Stimulated activated memory B cell treated with anti-CD40 and anti-IgM and Interleukin-4, amounts not matched to agents 10 μg/mL and 1 μg/mL and 100 μg/mL, for 72 hours (primary cell): Measurements from ENCODE around the gene GPT2.
"Not testable (repeated sequence)": the region's sequence is repeated elsewhere in the genome, so short reads cannot be mapped to it uniquely, and the experiment has no call there.

Experiments
- ATAC-seq: fragments of 150-1000 bp; cut with Tn5 transposase; 2 replicates; pipeline ENCODE4 v1.10.0; 2021
- H3K27ac Mint-ChIP-seq: one replicate; pipeline ENCODE4 v1.8.0; 2022; ENCODE audit warnings: mild to moderate bottlenecking, mixed read lengths
- H3K27me3 Mint-ChIP-seq: one replicate; pipeline ENCODE4 v1.8.0; 2022; ENCODE audit warnings: mixed read lengths
- H3K36me3 Mint-ChIP-seq: one replicate; pipeline ENCODE4 v1.8.0; 2022; ENCODE audit warnings: mixed read lengths
- H3K4me1 Mint-ChIP-seq: one replicate; pipeline ENCODE4 v1.8.0; 2022; ENCODE audit warnings: mixed read lengths
- H3K4me3 Mint-ChIP-seq: one replicate; pipeline ENCODE4 v1.8.0; 2022; ENCODE audit warnings: mild to moderate bottlenecking, moderate library complexity, mixed read lengths
- H3K9me3 Mint-ChIP-seq: one replicate; pipeline ENCODE4 v1.8.0; 2022; ENCODE audit warnings: mixed read lengths

Gene GPT2

DNA sequence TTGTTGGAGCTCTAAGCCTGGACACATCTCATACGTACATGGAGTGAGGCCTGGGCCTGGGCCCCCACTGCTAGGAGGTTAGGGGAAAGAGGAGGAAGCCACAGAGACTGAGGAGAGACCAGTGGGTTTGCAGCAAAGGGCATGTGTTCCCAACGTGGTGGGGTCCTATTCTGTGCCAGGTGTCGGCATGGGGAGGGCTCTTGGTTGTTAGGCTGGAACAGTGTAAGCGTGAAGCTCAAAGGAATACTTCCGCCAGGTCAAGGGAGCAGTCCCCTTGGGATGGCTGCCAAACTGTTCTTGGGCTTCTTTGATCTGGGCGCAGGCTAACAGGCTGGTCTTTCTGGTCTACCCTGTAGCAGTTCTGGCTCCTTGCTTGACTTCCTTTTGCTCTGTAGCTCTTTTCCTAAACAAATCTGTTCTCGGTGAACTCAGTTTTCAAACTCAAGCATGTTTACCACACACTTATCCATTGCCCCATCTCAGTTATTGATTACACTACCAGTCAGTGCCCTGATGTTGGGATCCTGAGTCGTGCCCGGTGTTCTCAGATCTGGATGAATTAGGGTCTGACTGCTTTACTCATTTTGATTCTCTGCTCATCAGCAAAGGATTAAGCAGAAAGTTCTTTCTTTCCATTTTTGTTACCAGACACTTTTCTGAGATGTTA lies 36.4 kb downstream of the GPT2 start:
- H3K27ac Mint-ChIP-seq, result peak overlapping the region; percentile 80

DNA sequence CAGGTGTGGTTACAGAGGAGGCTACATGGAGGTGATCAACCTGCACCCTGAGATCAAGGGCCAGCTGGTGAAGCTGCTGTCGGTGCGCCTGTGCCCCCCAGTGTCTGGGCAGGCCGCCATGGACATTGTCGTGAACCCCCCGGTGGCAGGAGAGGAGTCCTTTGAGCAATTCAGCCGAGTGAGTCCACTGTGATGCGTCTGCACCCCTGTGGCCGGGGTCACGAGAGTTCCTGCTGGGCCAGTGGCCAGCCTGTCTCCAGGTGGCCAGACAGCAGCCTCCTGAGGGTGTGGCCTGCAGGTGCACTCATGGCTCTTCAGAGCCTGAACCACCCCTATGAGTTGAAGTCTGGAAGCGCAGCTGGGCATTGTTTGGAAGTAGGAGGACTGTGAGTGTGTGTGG lies 38.1 kb downstream of the GPT2 start:
- Mint-ChIP-seq H3K4me3 (no peak overlapping the region), H3K27me3 (no peaks in the 10 kb centered on the region), H3K36me3 (peaks cover 23% of the 10 kb centered on the region), H3K4me1 (peaks cover 32% of the 10 kb centered on the region), H3K9me3 (no peaks in the 10 kb centered on the region), H3K27ac (no peak overlapping the region)
- no peak for ATAC-seq

More for the DNA sequence above, 36.4 kb downstream of the GPT2 start:
- H3K36me3 Mint-ChIP-seq, result peaks cover 23% of the 10 kb centered on the region
- H3K4me1 Mint-ChIP-seq, result peaks cover 49% of the 10 kb centered on the region
- H3K9me3 Mint-ChIP-seq, result peaks cover 3% of the 10 kb centered on the region
- no peak for ATAC-seq
- no peak overlapping the region for H3K4me3 Mint-ChIP-seq
- no peaks in the 10 kb centered on the region for H3K27me3 Mint-ChIP-seq

DNA sequence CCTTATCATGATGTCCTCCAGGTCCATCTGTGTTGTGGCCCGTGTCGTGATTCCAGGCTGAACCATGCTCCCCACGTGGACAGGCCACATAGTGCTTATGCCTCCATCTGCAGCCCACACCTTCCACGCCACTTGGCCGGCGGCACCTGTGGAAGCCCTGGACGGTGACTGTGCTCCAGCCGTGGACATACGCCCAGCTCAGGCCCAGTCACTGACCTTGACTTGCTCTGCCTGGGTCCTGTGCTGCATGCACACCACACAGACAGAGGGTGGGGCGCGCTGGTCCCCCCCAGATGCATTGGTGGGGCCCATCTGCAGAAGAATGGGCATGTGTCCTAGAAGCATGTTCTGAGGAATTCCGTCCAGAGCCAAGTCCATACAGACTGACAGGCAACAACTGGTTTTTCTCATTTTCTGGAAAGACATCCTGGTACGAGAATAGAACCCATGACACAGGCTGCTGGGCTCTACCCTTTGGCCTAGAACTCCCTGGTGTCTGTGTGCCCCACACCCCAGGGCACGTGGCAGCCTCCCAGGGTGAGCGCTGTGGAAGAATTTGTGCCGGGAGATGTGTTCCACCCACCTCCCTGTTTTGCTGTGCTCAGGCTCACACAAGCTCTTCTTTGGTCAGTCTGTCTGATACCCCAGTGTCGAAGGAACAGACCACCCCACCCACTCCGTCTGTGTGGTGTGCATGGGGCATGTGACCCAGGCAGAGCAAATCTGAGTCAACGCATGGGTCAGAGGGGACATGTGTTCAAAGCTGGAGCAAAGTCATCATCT lies 39.5 kb downstream of the GPT2 start:
- no peaks in the 10 kb centered on the region for H3K27me3 Mint-ChIP-seq
- no peak overlapping the region for H3K4me3 Mint-ChIP-seq
- H3K27ac Mint-ChIP-seq, result no peak overlapping the region
- ATAC-seq, result no peak
- H3K4me1 Mint-ChIP-seq, result peaks cover 17% of the 10 kb centered on the region
- H3K9me3 Mint-ChIP-seq, result no peaks in the 10 kb centered on the region
- H3K36me3 Mint-ChIP-seq, result peaks cover 31% of the 10 kb centered on the region

DNA sequence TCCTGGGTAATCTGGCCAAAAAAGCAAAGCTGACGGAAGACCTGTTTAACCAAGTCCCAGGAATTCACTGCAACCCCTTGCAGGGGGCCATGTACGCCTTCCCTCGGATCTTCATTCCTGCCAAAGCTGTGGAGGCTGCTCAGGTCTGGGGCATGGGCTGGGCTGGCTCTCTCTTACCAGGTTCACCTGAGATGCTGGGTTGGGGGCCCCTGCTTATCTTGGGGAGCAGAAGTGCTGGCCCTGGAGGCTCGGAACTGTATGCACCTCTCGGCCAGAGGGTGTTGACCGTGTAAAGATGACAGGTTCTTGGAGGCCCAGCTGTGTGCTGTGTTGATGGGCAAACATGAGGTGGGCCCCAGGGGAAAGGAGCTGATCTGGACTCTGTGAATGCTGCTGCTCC lies 40.2 kb downstream of the GPT2 start:
- Mint-ChIP-seq H3K27me3 (no peaks in the 10 kb centered on the region), H3K4me1 (peaks cover 10% of the 10 kb centered on the region), H3K9me3 (no peaks in the 10 kb centered on the region), H3K27ac (no peak overlapping the region), H3K36me3 (peaks cover 36% of the 10 kb centered on the region), H3K4me3 (no peak overlapping the region)
- ATAC-seq, result no peak

DNA sequence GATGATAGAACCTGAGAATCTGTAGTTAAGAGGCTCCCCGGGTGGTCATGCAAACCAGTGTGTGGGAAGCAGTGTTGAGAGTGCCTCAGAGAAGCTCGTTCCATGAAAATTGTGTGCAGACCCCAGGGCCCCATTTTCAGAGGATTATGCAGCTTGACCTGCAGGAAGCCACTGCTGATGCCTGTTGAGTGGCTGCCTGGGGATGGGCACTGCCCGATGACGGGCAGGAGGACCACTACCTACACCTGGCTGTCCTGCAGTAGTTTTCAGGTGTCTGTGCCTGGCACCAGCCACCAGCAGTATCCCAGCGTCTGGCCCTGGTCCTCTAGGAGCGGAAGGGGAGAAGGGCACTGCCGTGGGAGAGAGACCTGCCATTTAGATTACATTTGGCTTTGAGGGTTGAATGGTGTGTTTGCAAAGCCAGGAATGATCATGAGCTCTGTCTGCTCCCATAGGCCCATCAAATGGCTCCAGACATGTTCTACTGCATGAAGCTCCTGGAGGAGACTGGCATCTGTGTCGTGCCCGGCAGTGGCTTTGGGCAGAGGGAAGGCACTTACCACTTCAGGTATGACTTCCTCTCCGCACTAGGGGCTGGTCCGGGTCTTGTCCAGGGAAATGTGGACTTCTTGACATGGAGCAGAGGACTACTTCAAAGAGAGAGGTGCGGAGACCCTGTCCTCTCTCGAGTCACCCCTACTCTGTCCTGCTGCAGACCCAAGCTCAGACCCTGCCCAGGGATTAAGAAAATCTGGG lies 42.5 kb downstream of the GPT2 start:
- no peaks in the 10 kb centered on the region for H3K27me3 Mint-ChIP-seq
- peaks cover 36% of the 10 kb centered on the region for H3K36me3 Mint-ChIP-seq
- no peak for ATAC-seq
- peaks cover 7% of the 10 kb centered on the region for H3K4me1 Mint-ChIP-seq
- no peak overlapping the region for H3K27ac Mint-ChIP-seq
- H3K4me3 Mint-ChIP-seq, result no peak overlapping the region
- H3K9me3 Mint-ChIP-seq, result no peaks in the 10 kb centered on the region

DNA sequence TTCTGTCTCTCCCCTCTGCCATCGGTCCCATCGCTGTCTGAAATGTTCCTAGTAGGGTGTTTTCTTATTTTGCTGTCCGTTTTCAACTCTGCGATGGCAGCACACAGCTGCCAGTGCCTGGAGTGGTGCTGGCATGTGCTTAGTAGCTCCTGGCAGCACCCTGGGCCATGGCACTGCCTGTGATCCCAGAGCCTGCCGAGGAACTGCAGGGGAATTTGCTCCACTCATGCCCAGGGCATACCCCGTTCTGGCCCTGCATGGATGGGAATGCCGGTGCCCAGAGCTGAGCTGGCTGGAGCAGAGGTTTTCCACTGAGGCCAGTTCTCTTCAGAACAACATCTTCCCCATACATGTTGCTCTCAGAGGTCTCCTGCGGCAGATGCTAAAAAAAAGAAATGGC lies 43.1 kb downstream of the GPT2 start:
- ATAC-seq, result no peak
- Mint-ChIP-seq H3K4me3 (no peak overlapping the region), H3K9me3 (no peaks in the 10 kb centered on the region), H3K27me3 (no peaks in the 10 kb centered on the region), H3K4me1 (peaks cover 7% of the 10 kb centered on the region), H3K36me3 (peaks cover 34% of the 10 kb centered on the region), H3K27ac (peak overlapping the region; percentile 4)

DNA sequence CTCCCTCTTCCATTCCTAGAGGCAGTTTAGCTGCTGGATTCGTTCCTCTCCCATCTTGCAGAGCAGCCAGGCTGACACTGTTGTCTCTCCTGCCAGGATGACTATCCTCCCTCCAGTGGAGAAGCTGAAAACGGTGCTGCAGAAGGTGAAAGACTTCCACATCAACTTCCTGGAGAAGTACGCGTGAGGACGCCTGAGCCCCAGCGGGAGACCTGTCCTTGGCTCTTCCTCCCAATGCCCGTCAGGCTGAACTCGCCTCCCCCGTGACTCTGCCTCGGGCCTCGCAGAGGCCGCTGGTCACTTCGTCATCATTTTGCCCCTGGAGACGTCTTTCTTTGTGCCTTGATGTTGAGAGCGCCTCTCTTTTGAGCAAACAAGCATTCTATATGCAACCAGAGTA lies 44.6 kb downstream of the GPT2 start:
- H3K4me3 Mint-ChIP-seq, result no peak overlapping the region
- no peaks in the 10 kb centered on the region for H3K9me3 Mint-ChIP-seq
- ATAC-seq, result no peak
- peaks cover 17% of the 10 kb centered on the region for H3K4me1 Mint-ChIP-seq
- no peaks in the 10 kb centered on the region for H3K27me3 Mint-ChIP-seq
- H3K27ac Mint-ChIP-seq, result no peak overlapping the region
- H3K36me3 Mint-ChIP-seq, result peaks cover 23% of the 10 kb centered on the region

DNA sequence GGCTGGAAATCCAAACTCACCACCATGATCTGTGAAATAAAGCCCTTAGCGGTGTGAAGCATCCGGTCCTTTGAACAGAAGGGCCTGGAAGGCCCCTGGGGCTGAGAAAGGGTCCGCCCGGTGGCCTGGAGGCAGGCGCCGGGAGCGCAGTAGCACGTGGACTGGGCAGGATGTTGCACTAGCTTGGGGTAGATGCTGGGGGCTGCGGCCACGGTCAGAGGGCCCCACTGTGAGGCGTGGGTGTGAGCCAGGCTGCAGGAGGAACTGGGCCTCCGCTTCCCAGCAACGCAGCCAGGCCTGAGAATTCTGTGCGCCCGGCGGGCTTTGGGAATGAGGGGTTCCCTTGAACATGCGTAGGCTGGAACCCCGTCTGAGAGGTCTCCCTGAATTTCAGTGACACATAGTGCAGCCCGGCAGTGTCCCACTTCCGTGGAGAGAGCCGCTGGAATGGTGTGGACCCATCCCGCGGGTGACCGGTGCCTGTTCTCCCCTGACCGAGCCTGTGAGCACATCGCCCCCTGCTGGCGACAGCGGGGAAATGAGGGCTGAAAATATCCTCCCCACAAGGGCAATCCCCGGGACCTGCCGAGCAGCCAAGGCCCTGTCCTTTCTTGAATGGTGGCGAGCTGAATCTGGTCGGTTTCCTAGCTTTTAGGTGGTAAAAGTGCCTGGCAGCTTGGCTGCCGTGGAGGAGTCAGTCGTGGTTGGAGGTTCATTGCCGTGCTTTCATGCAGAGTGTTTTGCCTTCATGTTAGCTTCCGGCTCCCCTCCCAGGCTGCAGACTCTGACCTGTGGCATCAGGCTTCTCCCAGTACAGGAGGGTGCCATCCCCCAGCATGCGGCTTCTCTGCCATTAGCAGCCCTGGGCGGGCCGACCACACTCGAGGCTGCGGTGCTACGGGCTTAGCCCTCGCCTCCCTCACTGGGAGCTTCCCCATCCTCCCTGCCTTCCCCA lies 45.5 kb downstream of the GPT2 start:
- Mint-ChIP-seq H3K4me1 (peaks cover 17% of the 10 kb centered on the region), H3K36me3 (peaks cover 18% of the 10 kb centered on the region), H3K27ac (no peak overlapping the region), H3K9me3 (no peaks in the 10 kb centered on the region), H3K4me3 (no peak overlapping the region), H3K27me3 (no peaks in the 10 kb centered on the region)
- ATAC-seq, result peak; percentile 82

DNA sequence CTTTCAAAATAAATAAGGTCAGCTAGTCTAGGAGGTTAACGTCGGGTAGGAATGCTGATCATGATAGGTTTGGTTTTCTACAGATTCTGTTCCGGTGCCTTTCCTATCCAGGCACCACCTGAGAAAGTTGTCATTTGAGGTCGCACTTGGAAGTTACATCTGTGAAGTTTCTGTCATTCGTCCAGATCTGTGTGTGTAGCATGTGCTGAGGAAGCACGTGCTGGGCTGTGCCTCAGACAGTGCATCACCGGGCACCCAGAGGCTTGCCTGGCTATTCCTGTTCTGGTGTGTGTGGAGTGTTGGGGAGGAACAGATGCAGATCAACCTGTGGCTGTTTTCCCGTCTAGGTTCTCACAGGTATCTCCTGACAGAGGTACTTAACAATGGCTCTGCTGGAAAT lies 46.7 kb downstream of the GPT2 start:
- H3K4me3 Mint-ChIP-seq, result no peak overlapping the region
- H3K36me3 Mint-ChIP-seq, result peaks cover 18% of the 10 kb centered on the region
- no peak for ATAC-seq
- H3K27me3 Mint-ChIP-seq, result no peaks in the 10 kb centered on the region
- H3K9me3 Mint-ChIP-seq, result no peaks in the 10 kb centered on the region
- peaks cover 17% of the 10 kb centered on the region for H3K4me1 Mint-ChIP-seq
- H3K27ac Mint-ChIP-seq, result no peak overlapping the region

DNA sequence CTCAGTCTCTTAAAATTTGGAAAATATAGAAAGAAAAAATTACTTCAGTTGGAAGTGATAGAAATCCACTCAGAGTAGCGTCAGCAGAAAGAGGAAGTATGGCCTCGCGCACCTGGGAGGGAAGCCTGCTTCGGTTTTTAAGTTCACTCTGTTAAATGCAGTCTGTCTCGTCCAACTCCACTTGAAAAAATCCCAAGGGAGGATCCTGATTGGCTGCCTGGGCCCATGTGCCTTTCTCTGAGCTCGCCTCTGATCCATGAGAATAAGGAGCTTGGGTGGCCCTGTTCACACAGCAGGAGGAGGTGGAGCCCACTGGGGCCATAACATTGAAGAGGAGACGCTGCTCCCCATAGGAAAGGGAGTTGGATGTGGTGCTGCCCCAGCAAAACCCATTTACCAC lies 48.6 kb downstream of the GPT2 start:
- Mint-ChIP-seq H3K36me3 (peaks cover 8% of the 10 kb centered on the region), H3K4me3 (peak overlapping the region; percentile 18), H3K27ac (peak overlapping the region; percentile 68), H3K27me3 (no peaks in the 10 kb centered on the region), H3K4me1 (peaks cover 17% of the 10 kb centered on the region), H3K9me3 (no peaks in the 10 kb centered on the region)
- ATAC-seq, result peak; percentile 85

DNA sequence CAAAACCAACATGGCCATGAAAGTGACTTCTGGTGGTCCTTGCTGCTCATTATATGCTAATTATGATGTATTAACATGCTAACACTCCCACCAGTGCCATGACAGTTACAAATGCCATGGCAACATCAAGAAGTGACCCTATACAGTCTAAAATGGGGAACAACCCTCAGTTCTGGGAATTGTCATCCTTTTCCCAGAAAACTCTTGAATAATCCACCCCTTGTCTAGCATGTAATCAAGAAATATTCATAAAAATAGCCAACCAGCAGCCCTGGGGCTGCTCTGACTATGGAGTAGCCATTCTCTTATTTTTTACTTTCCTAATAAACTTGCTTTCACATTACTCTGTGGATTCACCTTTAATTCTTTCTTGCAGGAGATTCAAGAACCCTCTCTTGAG lies 53.4 kb downstream of the GPT2 start:
- ATAC-seq, result no peak
- Mint-ChIP-seq H3K27ac (no peak overlapping the region), H3K36me3 (no peaks in the 10 kb centered on the region), H3K4me3 (no peak overlapping the region), H3K27me3 (no peaks in the 10 kb centered on the region), H3K4me1 (peaks cover 8% of the 10 kb centered on the region), H3K9me3 (no peaks in the 10 kb centered on the region)

DNA sequence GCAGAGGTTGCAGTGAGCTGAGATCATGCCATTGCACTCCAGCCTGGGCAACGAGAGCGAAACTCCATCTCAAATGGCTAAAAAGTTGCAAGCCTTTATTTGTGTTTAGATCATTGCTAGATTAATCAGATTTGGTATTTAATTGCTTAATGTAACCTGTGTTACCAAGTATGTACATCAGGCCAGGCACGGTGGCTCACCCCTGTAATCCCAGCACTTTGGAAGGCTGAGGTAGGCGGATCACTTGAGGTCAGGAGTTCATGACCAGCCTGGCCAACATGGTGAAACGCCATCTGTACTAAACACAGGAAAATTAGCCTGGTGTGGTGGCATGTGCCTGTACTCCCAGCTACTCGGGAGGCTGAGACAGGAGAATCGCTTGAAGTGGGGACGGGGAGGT lies 60.6 kb downstream of the GPT2 start:
- not testable (repeated sequence) for H3K36me3 Mint-ChIP-seq, H3K27me3 Mint-ChIP-seq, ATAC-seq, H3K4me1 Mint-ChIP-seq, H3K27ac Mint-ChIP-seq, H3K4me3 Mint-ChIP-seq, H3K9me3 Mint-ChIP-seq

DNA sequence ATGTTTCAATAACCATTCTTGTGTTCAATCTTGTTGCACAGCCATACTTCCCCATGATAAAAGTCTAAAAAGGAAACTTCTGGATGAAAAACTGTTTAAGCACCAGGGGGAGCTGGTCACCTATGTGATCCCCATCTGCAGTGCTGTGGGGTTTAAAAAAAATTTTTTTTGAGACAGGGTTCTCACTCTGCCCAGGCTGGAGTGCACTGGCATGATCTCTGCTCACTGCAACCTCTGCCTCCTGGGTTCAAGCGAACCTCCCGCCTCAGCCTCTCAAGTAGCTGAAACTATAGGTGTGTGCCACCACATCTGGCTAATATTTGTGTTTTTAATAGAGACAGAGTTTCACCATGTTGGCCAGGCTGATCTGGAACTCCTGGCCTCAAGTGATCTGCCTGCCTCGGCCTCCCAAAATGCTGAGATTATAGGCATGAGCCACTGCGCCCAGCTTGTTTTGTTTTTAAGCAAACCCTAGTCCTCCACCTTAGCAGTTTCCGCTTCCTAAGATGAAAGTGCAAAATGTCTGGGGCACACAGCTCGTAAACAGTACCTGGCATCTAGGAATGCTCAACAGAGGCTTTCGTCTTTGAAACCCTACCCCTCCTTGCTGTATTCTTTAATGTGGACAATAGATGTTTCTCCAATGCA lies 63.9 kb downstream of the GPT2 start:
- peak overlapping the region; percentile 16 for H3K27ac Mint-ChIP-seq

DNA sequence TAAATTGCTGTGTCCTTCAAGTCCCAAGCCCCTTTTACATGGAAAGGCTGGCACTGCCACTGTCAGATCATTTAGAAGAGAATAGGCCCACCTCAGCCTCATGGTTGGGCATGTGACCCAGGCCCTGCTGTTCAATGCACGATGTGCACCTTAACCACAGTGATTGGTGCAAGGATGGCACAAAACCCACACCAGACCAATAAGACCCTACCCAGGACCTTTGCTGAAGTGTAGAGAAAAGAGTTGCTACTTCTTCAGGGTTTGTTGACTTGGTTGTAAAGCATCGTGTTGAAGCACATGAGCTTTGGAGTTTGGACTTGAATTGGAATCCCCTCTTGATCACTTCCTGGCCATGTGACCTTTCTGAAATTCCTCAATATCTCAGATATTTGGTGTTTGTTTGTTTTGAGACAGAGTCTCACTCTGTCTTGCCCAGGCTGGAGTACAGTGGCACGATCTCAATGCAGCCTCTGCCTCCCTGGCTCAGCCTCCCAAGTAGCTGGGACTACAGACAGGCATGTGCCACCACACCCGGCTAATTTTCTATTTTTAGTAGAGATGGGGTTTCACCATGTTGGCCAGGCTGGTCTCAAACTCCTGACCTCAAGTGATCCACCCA lies 64.5 kb downstream of the GPT2 start:
- Mint-ChIP-seq H3K4me3 (no peak overlapping the region), H3K27me3 (no peaks in the 10 kb centered on the region), H3K36me3 (peaks cover 5% of the 10 kb centered on the region), H3K27ac (peak overlapping the region; percentile 19), H3K4me1 (peaks cover 6% of the 10 kb centered on the region), H3K9me3 (no peaks in the 10 kb centered on the region)
- no peak for ATAC-seq

More for the DNA sequence above, 63.9 kb downstream of the GPT2 start:
- ATAC-seq, result peak; percentile 69
- H3K27me3 Mint-ChIP-seq, result no peaks in the 10 kb centered on the region
- H3K4me3 Mint-ChIP-seq, result no peak overlapping the region
- H3K9me3 Mint-ChIP-seq, result no peaks in the 10 kb centered on the region
- H3K4me1 Mint-ChIP-seq, result peaks cover 6% of the 10 kb centered on the region
- H3K36me3 Mint-ChIP-seq, result peaks cover 5% of the 10 kb centered on the region
